DOHH2 (cell line): ENCODE measurements around the gene KLHL1.
"Not testable (repeated sequence)": the region's sequence is repeated elsewhere in the genome, so short reads cannot be mapped to it uniquely, and the experiment has no call there.

ENCODE experiments used
- H3F3A ChIP-seq: fragments of 200-600 bp; sonication (generic), shearing (Covaris generic); 2 replicates; pipeline ENCODE4 v1.6.0; 2016; ENCODE audit warnings: antibody characterized with exemption, mild to moderate bottlenecking; ENCODE audit not compliant: control insufficient read depth, insufficient read depth
- H3K27ac ChIP-seq: fragments of 200-600 bp; sonication (generic); 2 replicates; pipeline ENCODE4 v1.5.1; 2014; ENCODE audit warnings: low read depth, mild to moderate bottlenecking, low read length, moderate library complexity
- H3K27me3 ChIP-seq: fragments of 200-600 bp; sonication (generic); 2 replicates; pipeline ENCODE4 v1.6.1; 2014; ENCODE audit warnings: mild to moderate bottlenecking, low read length, mixed read lengths; ENCODE audit not compliant: control insufficient read depth
- H3K36me3 ChIP-seq: fragments of 200-600 bp; sonication (generic); 2 replicates; pipeline ENCODE4 v1.6.1; 2014; ENCODE audit warnings: mild to moderate bottlenecking, low read length, moderate library complexity, mixed read lengths; ENCODE audit not compliant: control insufficient read depth
- H3K4me1 ChIP-seq: fragments of 200-600 bp; sonication (generic); 2 replicates; pipeline ENCODE4 v1.6.1; 2014; ENCODE audit warnings: mild to moderate bottlenecking, low read length, mixed read lengths; ENCODE audit not compliant: control insufficient read depth
- H3K4me2 ChIP-seq: fragments of 200-600 bp; sonication (generic); 2 replicates; pipeline ENCODE4 v1.6.0; 2014; ENCODE audit warnings: mild to moderate bottlenecking, low read length, moderate library complexity
- H3K4me3 ChIP-seq: fragments of 200-600 bp; sonication (generic); 2 replicates; pipeline ENCODE4 v1.5.1; 2014; ENCODE audit warnings: mild to moderate bottlenecking, low read length, mixed read lengths
- H3K79me2 ChIP-seq: fragments of 200-600 bp; sonication (generic); 2 replicates; pipeline ENCODE4 v1.6.1; 2014; ENCODE audit warnings: mild to moderate bottlenecking, low read length, mixed read lengths; ENCODE audit not compliant: control insufficient read depth
- H3K9me2 ChIP-seq: fragments of 200-600 bp; sonication (generic); replicated peaks from 2 replicates; pipeline ENCODE4 v1.6.1; 2014; ENCODE audit warnings: mild to moderate bottlenecking, low read length, mixed read lengths; ENCODE audit not compliant: control insufficient read depth
- H3K9me3 ChIP-seq: fragments of 200-600 bp; sonication (generic); 2 replicates; pipeline ENCODE4 v1.6.1; 2014; ENCODE audit warnings: antibody characterized with exemption, low read length, mixed read lengths; ENCODE audit not compliant: control insufficient read depth, insufficient read depth
- H4K20me1 ChIP-seq: fragments of 200-600 bp; sonication (generic); 2 replicates; pipeline ENCODE4 v1.6.0; 2014; ENCODE audit warnings: low read depth, mild to moderate bottlenecking, antibody characterized with exemption, low read length, moderate library complexity; ENCODE audit not compliant: control insufficient read depth, insufficient read depth
- CTCF ChIP-seq: fragments of 200-600 bp; sonication (generic); IDR thresholded peaks from one replicate; pipeline ENCODE4 v1.5.1; 2014; ENCODE audit warnings: antibody characterized with exemption, mild to moderate bottlenecking, low read depth, low read length; ENCODE audit not compliant: poor library complexity, severe bottlenecking
- EZH2phosphoT487 ChIP-seq: fragments of 200-600 bp; sonication (generic); IDR thresholded peaks from 2 replicates; pipeline ENCODE4 v1.6.1; 2017; ENCODE audit warnings: borderline replicate concordance, mild to moderate bottlenecking, antibody characterized with exemption, low read length, moderate library complexity, mixed read lengths

KLHL1 gene

GRCh38 chr13:70108356-70109105 is at the start of gene KLHL1:
TSS of gene KLHL1 (minus strand) at chr13:70108452. CDS start at chr13:70107699, 753 bp downstream.
- Histone ChIP-seq H3K9me2 (no peaks in the 10 kb centered on the region), H4K20me1 (no peaks in the 10 kb centered on the region), H3K4me3 (no peak within 1 kb of the TSS)

GRCh38 chr13:70142658-70143057 is 34.4 kb upstream of the KLHL1 start:
- not testable (repeated sequence) for H3K9me3 ChIP-seq, H3K36me3 ChIP-seq, H3K4me3 ChIP-seq, H3F3A ChIP-seq, H3K4me2 ChIP-seq, H4K20me1 ChIP-seq, H3K9me2 ChIP-seq, H3K27me3 ChIP-seq, H3K27ac ChIP-seq, H3K4me1 ChIP-seq, H3K79me2 ChIP-seq

More at GRCh38 chr13:70108356-70109105, at the start of gene KLHL1:
- Histone ChIP-seq H3K4me2 (no peak within 1 kb of the TSS), H3K79me2 (no peaks in the 10 kb centered on the region), H3F3A (no peaks in the 10 kb centered on the region), H3K4me1 (no peaks in the 10 kb centered on the region), H3K27ac (no peak within 1 kb of the TSS), H3K27me3 (no peaks in the 10 kb centered on the region), H3K9me3 (no peaks in the 10 kb centered on the region), H3K36me3 (no peaks in the 10 kb centered on the region)
- no peak for TF ChIP-seq EZH2phosphoT487
- TF ChIP-seq CTCF, result no peak

- H3K27ac ChIP-seq, result no peak overlapping the region
- no peak overlapping the region for H3K4me2 ChIP-seq
- H3K79me2 ChIP-seq, result no peaks in the 10 kb centered on the region
- H3K9me3 ChIP-seq, result no peaks in the 10 kb centered on the region
- no peaks in the 10 kb centered on the region for H3K4me1 ChIP-seq
- H3K4me3 ChIP-seq, result no peak overlapping the region
- TF ChIP-seq CTCF, result no peak
- no peak for TF ChIP-seq EZH2phosphoT487
- H3K27me3 ChIP-seq, result no peaks in the 10 kb centered on the region
- no peaks in the 10 kb centered on the region for H3K9me2 ChIP-seq
- H4K20me1 ChIP-seq, result no peaks in the 10 kb centered on the region
- no peaks in the 10 kb centered on the region for H3K36me3 ChIP-seq
- no peaks in the 10 kb centered on the region for H3F3A ChIP-seq
Observed at GRCh38 chr13:70128098-70128497, 19.8 kb upstream of the KLHL1 start.

GRCh38 chr13:70125693-70126092 is 17.4 kb upstream of the KLHL1 start:
- no peaks in the 10 kb centered on the region for H3K79me2 ChIP-seq
- no peaks in the 10 kb centered on the region for H3K4me1 ChIP-seq
- no peaks in the 10 kb centered on the region for H3K9me3 ChIP-seq
- no peaks in the 10 kb centered on the region for H3K27me3 ChIP-seq
- no peaks in the 10 kb centered on the region for H3K36me3 ChIP-seq
- H3K27ac ChIP-seq, result no peak overlapping the region
- H3F3A ChIP-seq, result no peaks in the 10 kb centered on the region
- H3K4me3 ChIP-seq, result no peak overlapping the region
- H3K4me2 ChIP-seq, result no peak overlapping the region
- H3K9me2 ChIP-seq, result no peaks in the 10 kb centered on the region
- no peaks in the 10 kb centered on the region for H4K20me1 ChIP-seq
- TF ChIP-seq CTCF (no peak), EZH2phosphoT487 (no peak)
